MCF 10A (cell line): ENCODE results near the gene BRDT. TPM values are rescaled to one million over a fixed set of nuclear protein-coding genes. Genes with fewer than 3 reads are reported as not detected.
A peak's percentile ranks its signal among the peaks of the same experiment; 100 is the strongest.
"Not testable (repeated sequence)": the region's sequence is repeated elsewhere in the genome, so short reads cannot be mapped to it uniquely, and the experiment has no call there.

Experiments
- BruUV-seq: library from RNA; stranded (reverse); fragments of 400-500 nt; replicated peaks from 2 replicates; lab custom pipeline; 2021; lab: Mats Ljungman, UMichigan
- CTCF ChIA-PET: fragments of 300-600 bp; sonication (Branson Sonifier 250); formaldehyde crosslinking; extraction: SDS; loops from one replicate; lab custom pipeline; 2021; ENCODE audit warnings: antibody characterized with exemption, inconsistent platforms; lab: Yijun Ruan, JAX
- POLR2A ChIA-PET: fragments of 300-600, 350-650 bp; sonication (Branson Sonifier 250); formaldehyde crosslinking; extraction: SDS; loops from one replicate; lab custom pipeline; 2020; ENCODE audit warnings: antibody characterized with exemption, inconsistent platforms; lab: Yijun Ruan, JAX
- DNase-seq: peaks from one replicate; pipeline ENCODE4 v3.0.0-alpha.2; 2018; ENCODE audit not compliant: unreplicated experiment
- H3K27ac Mint-ChIP-seq: one replicate; pipeline ENCODE4 v1.8.0; 2022; ENCODE audit warnings: mild to moderate bottlenecking, low read depth, mixed read lengths; ENCODE audit not compliant: unreplicated experiment
- H3K27me3 Mint-ChIP-seq: one replicate; pipeline ENCODE4 v1.8.0; 2022; ENCODE audit warnings: mixed read lengths; ENCODE audit not compliant: insufficient read depth, unreplicated experiment
- H3K36me3 Mint-ChIP-seq: one replicate; pipeline ENCODE4 v1.8.0; 2022; ENCODE audit warnings: mild to moderate bottlenecking, moderate library complexity, mixed read lengths; ENCODE audit not compliant: insufficient read depth, unreplicated experiment
- H3K4me1 Mint-ChIP-seq: one replicate; pipeline ENCODE4 v1.8.0; 2022; ENCODE audit warnings: mixed read lengths; ENCODE audit not compliant: insufficient read depth, unreplicated experiment
- H3K4me3 Mint-ChIP-seq: one replicate; pipeline ENCODE4 v1.8.0; 2022; ENCODE audit warnings: mild to moderate bottlenecking, moderate library complexity, mixed read lengths; ENCODE audit not compliant: unreplicated experiment
- H3K9me3 Mint-ChIP-seq: one replicate; pipeline ENCODE4 v1.8.0; 2022; ENCODE audit warnings: mixed read lengths; ENCODE audit not compliant: unreplicated experiment
- intact Hi-C: fragments of 100-400 bp; cut with micrococcal nuclease; formaldehyde crosslinking; loops from 2 replicates; pipeline ENCODE4 v1.14.1; 2022
- total RNA-seq: library from RNA; stranded (reverse); gene quantifications from 2 replicates; pipeline ENCODE4 v1.2.3, GENCODE V29; 2022
- TF ChIP-seq, protein P1 (sequence below): fragments of 200-600 bp; IDR thresholded peaks from one replicate; pipeline ENCODE4 v1.8.0; 2022; ENCODE audit warnings: antibody characterized with exemption, mild to moderate bottlenecking; ENCODE audit not compliant: unreplicated experiment

Gene BRDT
- total RNA-seq, 1 experiment from 2014 or later: not detected

DNA sequence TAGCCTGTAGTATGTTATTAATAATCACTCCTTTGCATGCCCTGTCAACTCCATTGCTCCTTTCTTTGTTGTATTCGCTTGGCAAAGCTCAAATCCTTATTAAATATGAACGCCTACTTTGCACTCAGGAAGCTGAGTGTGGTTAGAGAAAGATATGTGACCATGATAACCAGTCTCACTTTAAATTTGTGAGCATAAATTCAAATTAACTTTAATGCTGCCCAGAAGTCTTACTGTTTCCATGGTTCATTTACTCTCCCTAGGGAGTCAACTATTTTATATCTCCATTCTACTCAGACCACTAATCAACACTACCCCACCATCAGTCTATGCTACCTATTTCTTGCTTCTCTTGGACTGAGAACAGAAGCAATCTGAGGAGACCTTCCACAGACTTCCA is 68.5 kb downstream of the BRDT start:
- H3K27ac Mint-ChIP-seq: no peak overlapping the region
- ChIA-PET CTCF (interaction anchor here (0.6 to 0.8 kb wide), 3 partner anchors 9 to 29 kb away, joined by 3 to 4 read pairs (median 3); no protein-coding TSS in a partner anchor), POLR2A (no interaction called here)
- DNase-seq: no peak
- intact Hi-C loops: no loop called here
- no peaks in the 10 kb centered on the region for H3K9me3 Mint-ChIP-seq
- no peaks in the 10 kb centered on the region for H3K36me3 Mint-ChIP-seq
- BruUV-seq: no TSS peak
- TF ChIP-seq, protein P1, sequence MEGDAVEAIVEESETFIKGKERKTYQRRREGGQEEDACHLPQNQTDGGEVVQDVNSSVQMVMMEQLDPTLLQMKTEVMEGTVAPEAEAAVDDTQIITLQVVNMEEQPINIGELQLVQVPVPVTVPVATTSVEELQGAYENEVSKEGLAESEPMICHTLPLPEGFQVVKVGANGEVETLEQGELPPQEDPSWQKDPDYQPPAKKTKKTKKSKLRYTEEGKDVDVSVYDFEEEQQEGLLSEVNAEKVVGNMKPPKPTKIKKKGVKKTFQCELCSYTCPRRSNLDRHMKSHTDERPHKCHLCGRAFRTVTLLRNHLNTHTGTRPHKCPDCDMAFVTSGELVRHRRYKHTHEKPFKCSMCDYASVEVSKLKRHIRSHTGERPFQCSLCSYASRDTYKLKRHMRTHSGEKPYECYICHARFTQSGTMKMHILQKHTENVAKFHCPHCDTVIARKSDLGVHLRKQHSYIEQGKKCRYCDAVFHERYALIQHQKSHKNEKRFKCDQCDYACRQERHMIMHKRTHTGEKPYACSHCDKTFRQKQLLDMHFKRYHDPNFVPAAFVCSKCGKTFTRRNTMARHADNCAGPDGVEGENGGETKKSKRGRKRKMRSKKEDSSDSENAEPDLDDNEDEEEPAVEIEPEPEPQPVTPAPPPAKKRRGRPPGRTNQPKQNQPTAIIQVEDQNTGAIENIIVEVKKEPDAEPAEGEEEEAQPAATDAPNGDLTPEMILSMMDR: no peak
- no peak overlapping the region for H3K4me3 Mint-ChIP-seq
- H3K27me3 Mint-ChIP-seq: no peaks in the 10 kb centered on the region
- H3K4me1 Mint-ChIP-seq: no peaks in the 10 kb centered on the region

DNA sequence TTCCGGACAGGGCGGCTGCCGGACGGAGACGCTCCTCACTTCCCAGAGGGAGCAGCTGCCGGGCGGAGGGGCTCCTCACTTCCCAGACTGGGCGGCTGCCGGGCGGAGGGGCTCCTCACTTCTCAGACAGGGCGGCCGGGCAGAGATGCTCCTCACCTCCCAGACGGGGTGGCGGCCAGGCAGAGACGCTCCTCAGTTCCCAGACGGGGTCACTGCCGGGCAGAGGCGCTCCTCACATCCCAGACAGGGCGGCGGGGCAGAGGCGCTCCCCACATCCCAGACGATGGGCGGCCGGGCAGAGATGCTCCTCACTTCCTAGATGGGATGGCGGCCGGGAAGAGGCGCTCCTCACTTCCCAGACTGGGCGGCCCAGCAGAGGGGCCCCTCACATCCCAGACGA is 76.8 kb downstream of the BRDT start:
- H3K9me3 Mint-ChIP-seq, BruUV-seq, POLR2A ChIA-PET: not testable (repeated sequence)

DNA sequence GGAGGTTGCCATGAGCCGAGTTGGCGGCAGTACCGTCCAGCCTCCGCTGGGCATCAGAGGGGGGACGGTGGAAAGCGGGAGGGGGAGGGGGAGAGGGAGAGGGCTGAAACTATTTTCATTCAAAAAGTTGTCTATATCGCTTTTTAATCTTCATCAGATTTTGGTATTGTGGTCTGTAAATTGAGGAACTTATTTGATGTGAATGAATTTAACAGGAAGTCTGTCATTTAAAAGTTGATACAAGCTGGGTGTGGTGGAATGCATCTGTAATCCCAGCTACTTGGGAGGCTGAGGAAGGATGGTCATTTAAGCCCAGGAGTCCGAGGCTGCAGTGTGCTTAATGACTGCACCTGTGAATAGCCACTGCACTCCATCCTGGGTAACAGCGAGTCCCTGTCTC is 77.6 kb downstream of the BRDT start:
- no TSS peak for BruUV-seq
- H3K27me3 Mint-ChIP-seq: no peaks in the 10 kb centered on the region
- intact Hi-C loops: no loop called here
- no peaks in the 10 kb centered on the region for H3K9me3 Mint-ChIP-seq
- no peak overlapping the region for H3K4me3 Mint-ChIP-seq
- no peak overlapping the region for H3K27ac Mint-ChIP-seq
- H3K4me1 Mint-ChIP-seq: peaks cover 5% of the 10 kb centered on the region
- DNase-seq: no peak
- TF ChIP-seq, protein P1: no peak
- ChIA-PET POLR2A (no interaction called here), CTCF (interaction anchor here (0.6 to 0.7 kb wide), 2 partner anchors 9 to 14 kb away, joined by 4 read pairs; no protein-coding TSS in a partner anchor)
- no peaks in the 10 kb centered on the region for H3K36me3 Mint-ChIP-seq

More for the DNA sequence above, 76.8 kb downstream of the BRDT start:
- H3K27me3 Mint-ChIP-seq, H3K27ac Mint-ChIP-seq, DNase-seq, CTCF ChIA-PET, H3K4me1 Mint-ChIP-seq, H3K36me3 Mint-ChIP-seq, H3K4me3 Mint-ChIP-seq, intact Hi-C loops: not testable (repeated sequence)

DNA sequence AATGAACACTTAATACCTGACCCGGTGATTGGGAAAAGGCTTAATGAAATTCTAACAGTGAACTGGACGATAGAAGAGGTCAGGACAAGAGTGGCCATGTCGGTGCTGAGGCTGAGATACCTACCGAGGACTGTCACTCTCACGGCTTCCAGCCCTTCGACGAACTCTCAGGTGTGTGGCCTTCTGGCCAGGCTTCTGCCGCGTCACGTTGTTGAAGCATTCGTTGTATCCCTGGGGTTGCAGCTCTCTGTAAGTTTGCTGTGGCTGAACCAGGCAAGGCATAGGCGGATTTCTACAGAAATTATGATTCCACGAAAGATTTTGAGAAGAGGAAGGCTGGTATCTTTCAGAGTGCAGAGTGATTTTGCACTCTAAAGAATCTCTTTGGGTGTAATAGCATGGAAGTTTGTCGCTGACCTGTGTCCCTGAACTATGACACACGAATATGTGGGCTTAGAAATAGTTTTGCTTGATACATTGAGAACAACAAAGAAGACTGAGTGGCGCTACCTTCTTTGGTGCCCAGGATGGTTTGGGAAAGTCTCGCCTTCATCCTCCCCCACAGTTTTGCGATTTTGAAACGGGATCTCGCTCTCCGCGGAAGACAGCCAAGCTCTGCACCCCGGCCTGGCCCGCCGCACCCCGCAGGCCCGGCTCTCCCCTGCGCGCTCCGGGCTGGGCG is 80.2 kb downstream of the BRDT start:
- H3K4me3 Mint-ChIP-seq: peak overlapping the region; percentile 68
- DNase-seq: peak; percentile 31
- no peak overlapping the region for H3K27ac Mint-ChIP-seq
- H3K27me3 Mint-ChIP-seq: no peaks in the 10 kb centered on the region
- no peaks in the 10 kb centered on the region for H3K9me3 Mint-ChIP-seq
- intact Hi-C loops: no loop called here
- CTCF ChIA-PET: no interaction called here
- no TSS peak for BruUV-seq
- TF ChIP-seq, protein P1: no peak
- POLR2A ChIA-PET: interaction anchor here (0.6 kb wide), 1 partner anchor 655 kb away, joined by 3 read pairs; no protein-coding TSS in a partner anchor
- no peaks in the 10 kb centered on the region for H3K36me3 Mint-ChIP-seq
- peaks cover 5% of the 10 kb centered on the region for H3K4me1 Mint-ChIP-seq
